Measurements from ENCODE around the gene ZBTB40.

DNA sequence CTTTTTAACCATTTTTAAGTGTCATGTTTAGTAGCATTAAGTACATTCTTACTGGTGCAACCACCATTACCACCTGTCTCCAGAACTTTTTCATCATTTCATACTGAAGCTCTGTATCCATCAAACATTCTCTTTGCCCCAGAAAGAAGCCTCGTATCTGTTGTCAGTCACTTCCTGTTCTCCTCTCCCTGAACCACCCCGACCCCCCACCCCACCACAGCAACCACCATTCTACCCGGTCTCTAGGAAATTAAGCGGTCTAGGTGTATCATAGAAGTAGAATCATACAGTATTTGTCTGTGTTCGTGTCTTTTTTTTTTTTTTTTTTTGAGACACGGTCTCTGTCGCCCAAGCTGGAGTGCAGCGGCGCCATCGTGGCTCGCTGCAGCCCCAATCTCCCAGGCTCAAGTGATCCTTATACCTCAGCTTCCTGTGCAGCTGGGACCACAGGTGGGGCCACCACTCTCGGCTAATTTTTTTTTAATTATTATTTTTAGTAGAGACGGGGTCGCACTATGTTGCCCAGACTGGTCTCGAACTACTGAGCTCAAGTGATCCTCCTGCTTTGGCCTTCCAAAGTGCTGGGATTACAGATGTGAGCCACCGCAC lies 88.0 kb downstream of the ZBTB40 start:
- TF ChIP-seq, protein P1, sequence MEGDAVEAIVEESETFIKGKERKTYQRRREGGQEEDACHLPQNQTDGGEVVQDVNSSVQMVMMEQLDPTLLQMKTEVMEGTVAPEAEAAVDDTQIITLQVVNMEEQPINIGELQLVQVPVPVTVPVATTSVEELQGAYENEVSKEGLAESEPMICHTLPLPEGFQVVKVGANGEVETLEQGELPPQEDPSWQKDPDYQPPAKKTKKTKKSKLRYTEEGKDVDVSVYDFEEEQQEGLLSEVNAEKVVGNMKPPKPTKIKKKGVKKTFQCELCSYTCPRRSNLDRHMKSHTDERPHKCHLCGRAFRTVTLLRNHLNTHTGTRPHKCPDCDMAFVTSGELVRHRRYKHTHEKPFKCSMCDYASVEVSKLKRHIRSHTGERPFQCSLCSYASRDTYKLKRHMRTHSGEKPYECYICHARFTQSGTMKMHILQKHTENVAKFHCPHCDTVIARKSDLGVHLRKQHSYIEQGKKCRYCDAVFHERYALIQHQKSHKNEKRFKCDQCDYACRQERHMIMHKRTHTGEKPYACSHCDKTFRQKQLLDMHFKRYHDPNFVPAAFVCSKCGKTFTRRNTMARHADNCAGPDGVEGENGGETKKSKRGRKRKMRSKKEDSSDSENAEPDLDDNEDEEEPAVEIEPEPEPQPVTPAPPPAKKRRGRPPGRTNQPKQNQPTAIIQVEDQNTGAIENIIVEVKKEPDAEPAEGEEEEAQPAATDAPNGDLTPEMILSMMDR (IDR thresholded peaks at IDR 0.05; ENCODE audit: insufficient read depth, low read depth, low read length), result no peak
- TF ChIP-seq EZH2 (IDR thresholded peaks at IDR 0.05; ENCODE audit: insufficient read depth, low read length), result no peak

Measured in astrocyte (in vitro differentiated cells and primary cell).